Thoracic aorta (tissue), 2 donors: ENCODE measurements around the gene CMTM3. TPM values are rescaled to one million over a fixed set of nuclear protein-coding genes. Genes with fewer than 3 reads are reported as not detected.

Experiments
- ATAC-seq: fragments of 150-250 bp; one replicate; pipeline ENCODE4 v1.8.0; 2017; ENCODE audit warnings: low read depth; ENCODE audit not compliant: insufficient number of reproducible peaks, low FRiP score
- DNase-seq: peaks from one replicate; pipeline ENCODE4 v3.0.0-alpha.2; 2020; ENCODE audit warnings: low spot score
- H3K27ac ChIP-seq, 2 donors: fragments of 200-600 bp; sonication (generic); 1 replicate in 1 of 2; 2 replicates in 1 of 2; pipeline ENCODE4 v1.5.1; 2016; ENCODE audit warnings: mild to moderate bottlenecking in 2 of 2, moderate library complexity in 2 of 2
- H3K27me3 ChIP-seq: fragments of 200-600 bp; sonication (generic); replicated peaks from 2 replicates; pipeline ENCODE4 v1.6.0; 2016; ENCODE audit warnings: mild to moderate bottlenecking; ENCODE audit not compliant: insufficient read depth
- H3K36me3 ChIP-seq: fragments of 200-600 bp; sonication (generic); one replicate; pipeline ENCODE4 v1.5.1; 2016
- H3K4me1 ChIP-seq, 2 donors: fragments of 200-600 bp; sonication (generic); 1 replicate in 1 of 2; 2 replicates in 1 of 2; pipeline versions ENCODE4 v1.5.1 to v1.6.0; 2016; ENCODE audit warnings: low read depth in 2 of 2, mild to moderate bottlenecking in 1 of 2; ENCODE audit not compliant: control insufficient read depth in 1 of 2
- H3K4me3 ChIP-seq: fragments of 200-600 bp; sonication (generic); 2 replicates; pipeline ENCODE4 v1.5.1; 2016; ENCODE audit warnings: mild to moderate bottlenecking
- H3K9me3 ChIP-seq: fragments of 200-600 bp; sonication (generic); 2 replicates; pipeline ENCODE4 v1.5.1; 2016
- total RNA-seq, 2 donors: library from RNA; depleted of rRNA; stranded (reverse); fragments of >200 nt; gene quantifications; one replicate each; pipeline versions ENCODE4 v1.1.0 to v1.2.3, GENCODE V29; 2016
- TF ChIP-seq, protein P1 (sequence below): fragments of 200-600 bp; sonication (generic); IDR thresholded peaks from one replicate; pipeline ENCODE4 v1.5.1; 2019; ENCODE audit warnings: antibody characterized with exemption

The CMTM3 gene
- total RNA-seq, 2 donors from 2014 or later = 16.6 to 20.7 TPM

DNA sequence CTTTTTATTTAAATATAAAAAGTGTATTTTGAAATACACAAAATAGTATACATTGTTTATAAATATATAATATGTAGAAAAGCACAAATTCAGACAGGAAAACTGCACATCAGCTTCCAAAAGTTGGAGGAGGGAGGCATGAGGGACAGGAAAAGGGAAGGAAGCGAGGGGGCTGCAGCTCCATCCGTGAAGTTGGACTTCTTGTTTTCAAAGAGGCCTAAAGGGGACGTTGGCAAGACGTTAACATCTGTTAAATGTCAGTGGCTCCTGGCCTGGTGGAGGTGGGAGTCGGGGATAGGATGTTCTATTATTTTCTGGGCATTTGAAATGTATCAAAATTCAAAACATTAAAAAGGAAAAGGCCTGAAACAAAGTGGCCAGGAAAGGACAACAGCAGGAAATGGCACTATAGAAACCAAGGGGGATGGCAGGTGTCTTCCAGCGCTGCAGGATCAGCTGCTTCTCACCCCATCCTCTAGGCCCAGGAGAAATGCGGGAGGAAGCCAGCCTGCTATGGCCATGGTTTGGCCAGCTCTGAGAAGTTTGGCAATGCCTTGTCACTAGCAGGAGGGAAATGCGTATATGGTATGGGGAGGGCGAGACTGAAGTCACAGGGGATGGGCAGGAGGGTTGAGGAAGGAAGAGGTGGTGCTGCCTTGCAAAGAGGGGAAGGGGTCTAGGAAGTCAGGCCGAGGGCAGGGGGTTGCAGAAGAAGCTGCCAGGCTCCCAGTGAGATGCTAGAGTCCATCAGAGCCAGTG lies 18.8 kb upstream of the CMTM3 start:
- peaks cover 4 to 11% of the 10 kb centered on the region in 2 donors for H3K4me1 ChIP-seq
- H3K9me3 ChIP-seq = no peaks in the 10 kb centered on the region
- no peak overlapping the region for H3K4me3 ChIP-seq
- H3K36me3 ChIP-seq = no peaks in the 10 kb centered on the region
- TF ChIP-seq, protein P1, sequence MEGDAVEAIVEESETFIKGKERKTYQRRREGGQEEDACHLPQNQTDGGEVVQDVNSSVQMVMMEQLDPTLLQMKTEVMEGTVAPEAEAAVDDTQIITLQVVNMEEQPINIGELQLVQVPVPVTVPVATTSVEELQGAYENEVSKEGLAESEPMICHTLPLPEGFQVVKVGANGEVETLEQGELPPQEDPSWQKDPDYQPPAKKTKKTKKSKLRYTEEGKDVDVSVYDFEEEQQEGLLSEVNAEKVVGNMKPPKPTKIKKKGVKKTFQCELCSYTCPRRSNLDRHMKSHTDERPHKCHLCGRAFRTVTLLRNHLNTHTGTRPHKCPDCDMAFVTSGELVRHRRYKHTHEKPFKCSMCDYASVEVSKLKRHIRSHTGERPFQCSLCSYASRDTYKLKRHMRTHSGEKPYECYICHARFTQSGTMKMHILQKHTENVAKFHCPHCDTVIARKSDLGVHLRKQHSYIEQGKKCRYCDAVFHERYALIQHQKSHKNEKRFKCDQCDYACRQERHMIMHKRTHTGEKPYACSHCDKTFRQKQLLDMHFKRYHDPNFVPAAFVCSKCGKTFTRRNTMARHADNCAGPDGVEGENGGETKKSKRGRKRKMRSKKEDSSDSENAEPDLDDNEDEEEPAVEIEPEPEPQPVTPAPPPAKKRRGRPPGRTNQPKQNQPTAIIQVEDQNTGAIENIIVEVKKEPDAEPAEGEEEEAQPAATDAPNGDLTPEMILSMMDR = no peak
- no peaks in the 10 kb centered on the region for H3K27me3 ChIP-seq
- ATAC-seq (no peak), DNase-seq (no peak)
- no peak overlapping the region for H3K27ac ChIP-seq

- no peak overlapping the region for H3K27ac ChIP-seq
- H3K36me3 ChIP-seq = no peaks in the 10 kb centered on the region
- H3K9me3 ChIP-seq = no peaks in the 10 kb centered on the region
- H3K4me1 ChIP-seq = no peaks in the 10 kb centered on the region
- H3K4me3 ChIP-seq = no peak overlapping the region
- DNase-seq (no peak), ATAC-seq (no peak)
- TF ChIP-seq, protein P1 = no peak
- no peaks in the 10 kb centered on the region for H3K27me3 ChIP-seq
Observed at GRCh38 chr16:66587881-66588600, 16.5 kb upstream of the CMTM3 start.

DNA sequence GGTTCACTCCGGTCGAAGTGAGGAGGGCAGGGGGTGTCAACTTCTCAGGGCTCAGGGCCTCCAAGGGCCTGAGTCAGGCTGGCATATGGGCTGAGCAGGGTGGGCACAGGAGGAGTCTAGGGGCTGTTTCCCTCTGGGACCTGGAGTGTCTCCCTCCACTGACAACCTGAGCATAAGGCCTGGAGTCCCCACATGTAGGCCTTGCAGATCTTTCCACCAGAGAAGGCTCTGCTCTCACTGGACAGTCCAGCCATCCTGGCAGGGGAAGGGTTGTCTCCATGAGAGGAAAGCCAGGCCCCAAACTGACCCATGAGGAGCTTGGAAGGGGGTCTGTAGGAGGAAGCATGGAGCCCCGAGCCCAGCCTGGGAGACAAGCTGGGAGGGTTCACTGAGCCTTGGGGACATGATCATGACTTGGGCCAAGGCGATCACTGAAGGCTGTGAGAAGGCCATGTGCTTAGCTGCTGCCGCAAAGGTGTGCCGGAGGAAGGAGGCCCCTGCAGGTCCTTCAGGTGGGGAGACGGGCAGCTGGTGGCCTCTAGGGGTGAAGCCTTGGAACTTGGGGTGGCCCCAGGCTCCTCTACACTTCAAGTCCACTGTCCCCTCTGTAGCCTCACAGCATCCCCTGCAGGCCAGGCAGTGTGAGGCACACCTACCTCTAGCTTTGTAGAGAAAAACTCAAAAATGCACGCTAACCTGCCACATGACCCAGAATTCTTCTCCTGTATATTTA lies 15.4 kb upstream of the CMTM3 start:
- Histone ChIP-seq H3K36me3 (no peaks in the 10 kb centered on the region), H3K4me3 (no peak overlapping the region), H3K9me3 (no peaks in the 10 kb centered on the region), H3K4me1 (no peaks in the 10 kb centered on the region), H3K27ac (no peak overlapping the region), H3K27me3 (no peaks in the 10 kb centered on the region)
- TF ChIP-seq, protein P1 = peak; percentile 38
- no peak for DNase-seq
- ATAC-seq = no peak

GRCh38 chr16:66590322-66590721 lies 14.2 kb upstream of the CMTM3 start:
- Histone ChIP-seq H3K27ac (no peak overlapping the region), H3K4me1 (no peaks in the 10 kb centered on the region), H3K4me3 (peak overlapping the region; percentile 25), H3K36me3 (no peaks in the 10 kb centered on the region), H3K27me3 (no peaks in the 10 kb centered on the region), H3K9me3 (no peaks in the 10 kb centered on the region)
- TF ChIP-seq, protein P1 = no peak
- ATAC-seq = no peak
- no peak for DNase-seq

GRCh38 chr16:66591018-66591417 lies 13.5 kb upstream of the CMTM3 start:
- DNase-seq (no peak), ATAC-seq (no peak)
- TF ChIP-seq, protein P1 = no peak
- Histone ChIP-seq H3K27me3 (no peaks in the 10 kb centered on the region), H3K9me3 (no peaks in the 10 kb centered on the region), H3K36me3 (no peaks in the 10 kb centered on the region), H3K4me3 (no peak overlapping the region), H3K27ac (no peak overlapping the region), H3K4me1 (no peaks in the 10 kb centered on the region)
